ENCODE measurements around the gene AFAP1L1.
A peak's percentile ranks its signal among the peaks of the same experiment; 100 is the strongest.

AFAP1L1 gene

DNA sequence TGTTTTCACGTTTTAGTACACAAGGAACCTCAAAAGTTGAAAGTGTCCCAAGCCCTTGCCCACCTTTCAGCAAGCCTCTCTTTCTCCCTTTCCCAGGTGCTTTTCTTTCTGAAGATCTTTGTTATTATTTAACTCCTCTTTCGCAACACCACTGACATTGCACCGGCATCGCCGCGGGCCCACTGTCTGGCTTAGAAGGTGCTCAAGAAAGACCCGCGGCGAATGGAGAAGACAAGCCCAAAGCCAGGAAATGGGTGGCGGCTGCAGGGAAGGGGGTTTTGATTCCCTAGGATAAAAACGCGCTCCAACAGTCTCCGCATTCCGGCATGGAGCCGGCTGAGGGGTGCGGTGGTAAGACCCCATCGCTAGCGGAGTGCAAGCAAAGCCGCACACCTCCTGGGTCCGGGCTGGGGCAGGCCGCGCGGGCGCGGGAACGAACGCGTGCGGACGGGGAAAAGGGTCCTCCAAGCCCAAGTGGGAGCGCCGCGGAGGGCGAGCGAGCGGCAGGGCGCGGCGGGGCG is 404 bp upstream of the AFAP1L1 start (continued):
- TF ChIP-seq ZNF518A (tag by site-specific recombination; conservative IDR thresholded peaks at IDR 0.05; ENCODE audit: low read depth) (no peak), ZNF768 (tag by site-specific recombination; IDR thresholded peaks at IDR 0.05) (no peak), HOXC10 (CRISPR knock-in tag; IDR thresholded peaks at IDR 0.05) (no peak), ZNF37A (tag by site-specific recombination; IDR thresholded peaks at IDR 0.05) (no peak), ZNF23 (tag by site-specific recombination; IDR thresholded peaks at IDR 0.05; ENCODE audit: borderline replicate concordance) (no peak), ZNF670 (tag by site-specific recombination; IDR thresholded peaks at IDR 0.05; ENCODE audit: low read depth) (no peak), ZNF596 (tag by site-specific recombination; IDR thresholded peaks at IDR 0.05) (no peak), SALL2 (tag by site-specific recombination; IDR thresholded peaks at IDR 0.05; ENCODE audit: borderline replicate concordance) (no peak), ZNF830 (tag by site-specific recombination; IDR thresholded peaks at IDR 0.05; ENCODE audit: low read depth) (no peak), ZFP41 (tag by site-specific recombination; IDR thresholded peaks at IDR 0.05; ENCODE audit: borderline replicate concordance) (no peak), ZNF112 (tag by site-specific recombination; IDR thresholded peaks at IDR 0.05) (no peak), ZNF133 (tag by site-specific recombination; IDR thresholded peaks at IDR 0.05) (no peak), ZNF214 (tag by site-specific recombination; IDR thresholded peaks at IDR 0.05; ENCODE audit: borderline replicate concordance) (no peak), ZNF426 (tag by site-specific recombination; IDR thresholded peaks at IDR 0.05) (no peak), ZNF354C (tag by site-specific recombination; IDR thresholded peaks at IDR 0.05; ENCODE audit: borderline replicate concordance, low read depth) (no peak), ZNF555 (tag by site-specific recombination; conservative IDR thresholded peaks at IDR 0.05) (no peak), ZNF660 (tag by site-specific recombination; IDR thresholded peaks at IDR 0.05) (no peak), HOXD13 (CRISPR knock-in tag; IDR thresholded peaks at IDR 0.05; ENCODE audit: borderline replicate concordance) (no peak), ZNF433 (tag by site-specific recombination; IDR thresholded peaks at IDR 0.05; ENCODE audit: low read depth) (no peak), ZNF658 (tag by site-specific recombination; IDR thresholded peaks at IDR 0.05) (no peak), ZNF510 (tag by site-specific recombination; IDR thresholded peaks at IDR 0.05; ENCODE audit: insufficient replicate concordance) (no peak), ZNF394 (tag by site-specific recombination; IDR thresholded peaks at IDR 0.05; ENCODE audit: borderline replicate concordance) (no peak), ZNF837 (tag by site-specific recombination; IDR thresholded peaks at IDR 0.05) (no peak)
- TF ChIP-seq, protein P1, sequence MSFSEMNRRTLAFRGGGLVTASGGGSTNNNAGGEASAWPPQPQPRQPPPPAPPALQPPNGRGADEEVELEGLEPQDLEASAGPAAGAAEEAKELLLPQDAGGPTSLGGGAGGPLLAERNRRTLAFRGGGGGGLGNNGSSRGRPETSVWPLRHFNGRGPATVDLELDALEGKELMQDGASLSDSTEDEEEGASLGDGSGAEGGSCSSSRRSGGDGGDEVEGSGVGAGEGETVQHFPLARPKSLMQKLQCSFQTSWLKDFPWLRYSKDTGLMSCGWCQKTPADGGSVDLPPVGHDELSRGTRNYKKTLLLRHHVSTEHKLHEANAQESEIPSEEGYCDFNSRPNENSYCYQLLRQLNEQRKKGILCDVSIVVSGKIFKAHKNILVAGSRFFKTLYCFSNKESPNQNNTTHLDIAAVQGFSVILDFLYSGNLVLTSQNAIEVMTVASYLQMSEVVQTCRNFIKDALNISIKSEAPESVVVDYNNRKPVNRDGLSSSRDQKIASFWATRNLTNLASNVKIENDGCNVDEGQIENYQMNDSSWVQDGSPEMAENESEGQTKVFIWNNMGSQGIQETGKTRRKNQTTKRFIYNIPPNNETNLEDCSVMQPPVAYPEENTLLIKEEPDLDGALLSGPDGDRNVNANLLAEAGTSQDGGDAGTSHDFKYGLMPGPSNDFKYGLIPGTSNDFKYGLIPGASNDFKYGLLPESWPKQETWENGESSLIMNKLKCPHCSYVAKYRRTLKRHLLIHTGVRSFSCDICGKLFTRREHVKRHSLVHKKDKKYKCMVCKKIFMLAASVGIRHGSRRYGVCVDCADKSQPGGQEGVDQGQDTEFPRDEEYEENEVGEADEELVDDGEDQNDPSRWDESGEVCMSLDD (tag by site-specific recombination; IDR thresholded peaks at IDR 0.05): peak; percentile 20; the same call in 1 of the 2 replicates
- TF ChIP-seq, protein P2, sequence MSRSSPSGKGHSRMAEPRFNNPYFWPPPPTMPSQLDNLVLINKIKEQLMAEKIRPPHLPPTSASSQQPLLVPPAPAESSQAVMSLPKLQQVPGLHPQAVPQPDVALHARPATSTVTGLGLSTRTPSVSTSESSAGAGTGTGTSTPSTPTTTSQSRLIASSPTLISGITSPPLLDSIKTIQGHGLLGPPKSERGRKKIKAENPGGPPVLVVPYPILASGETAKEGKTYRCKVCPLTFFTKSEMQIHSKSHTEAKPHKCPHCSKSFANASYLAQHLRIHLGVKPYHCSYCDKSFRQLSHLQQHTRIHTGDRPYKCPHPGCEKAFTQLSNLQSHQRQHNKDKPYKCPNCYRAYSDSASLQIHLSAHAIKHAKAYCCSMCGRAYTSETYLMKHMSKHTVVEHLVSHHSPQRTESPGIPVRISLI (tag by site-specific recombination; IDR thresholded peaks at IDR 0.05): no peak
- TF ChIP-seq, protein P3, sequence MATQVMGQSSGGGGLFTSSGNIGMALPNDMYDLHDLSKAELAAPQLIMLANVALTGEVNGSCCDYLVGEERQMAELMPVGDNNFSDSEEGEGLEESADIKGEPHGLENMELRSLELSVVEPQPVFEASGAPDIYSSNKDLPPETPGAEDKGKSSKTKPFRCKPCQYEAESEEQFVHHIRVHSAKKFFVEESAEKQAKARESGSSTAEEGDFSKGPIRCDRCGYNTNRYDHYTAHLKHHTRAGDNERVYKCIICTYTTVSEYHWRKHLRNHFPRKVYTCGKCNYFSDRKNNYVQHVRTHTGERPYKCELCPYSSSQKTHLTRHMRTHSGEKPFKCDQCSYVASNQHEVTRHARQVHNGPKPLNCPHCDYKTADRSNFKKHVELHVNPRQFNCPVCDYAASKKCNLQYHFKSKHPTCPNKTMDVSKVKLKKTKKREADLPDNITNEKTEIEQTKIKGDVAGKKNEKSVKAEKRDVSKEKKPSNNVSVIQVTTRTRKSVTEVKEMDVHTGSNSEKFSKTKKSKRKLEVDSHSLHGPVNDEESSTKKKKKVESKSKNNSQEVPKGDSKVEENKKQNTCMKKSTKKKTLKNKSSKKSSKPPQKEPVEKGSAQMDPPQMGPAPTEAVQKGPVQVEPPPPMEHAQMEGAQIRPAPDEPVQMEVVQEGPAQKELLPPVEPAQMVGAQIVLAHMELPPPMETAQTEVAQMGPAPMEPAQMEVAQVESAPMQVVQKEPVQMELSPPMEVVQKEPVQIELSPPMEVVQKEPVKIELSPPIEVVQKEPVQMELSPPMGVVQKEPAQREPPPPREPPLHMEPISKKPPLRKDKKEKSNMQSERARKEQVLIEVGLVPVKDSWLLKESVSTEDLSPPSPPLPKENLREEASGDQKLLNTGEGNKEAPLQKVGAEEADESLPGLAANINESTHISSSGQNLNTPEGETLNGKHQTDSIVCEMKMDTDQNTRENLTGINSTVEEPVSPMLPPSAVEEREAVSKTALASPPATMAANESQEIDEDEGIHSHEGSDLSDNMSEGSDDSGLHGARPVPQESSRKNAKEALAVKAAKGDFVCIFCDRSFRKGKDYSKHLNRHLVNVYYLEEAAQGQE (tag by site-specific recombination; IDR thresholded peaks at IDR 0.05): no peak
- TF ChIP-seq, protein P4, sequence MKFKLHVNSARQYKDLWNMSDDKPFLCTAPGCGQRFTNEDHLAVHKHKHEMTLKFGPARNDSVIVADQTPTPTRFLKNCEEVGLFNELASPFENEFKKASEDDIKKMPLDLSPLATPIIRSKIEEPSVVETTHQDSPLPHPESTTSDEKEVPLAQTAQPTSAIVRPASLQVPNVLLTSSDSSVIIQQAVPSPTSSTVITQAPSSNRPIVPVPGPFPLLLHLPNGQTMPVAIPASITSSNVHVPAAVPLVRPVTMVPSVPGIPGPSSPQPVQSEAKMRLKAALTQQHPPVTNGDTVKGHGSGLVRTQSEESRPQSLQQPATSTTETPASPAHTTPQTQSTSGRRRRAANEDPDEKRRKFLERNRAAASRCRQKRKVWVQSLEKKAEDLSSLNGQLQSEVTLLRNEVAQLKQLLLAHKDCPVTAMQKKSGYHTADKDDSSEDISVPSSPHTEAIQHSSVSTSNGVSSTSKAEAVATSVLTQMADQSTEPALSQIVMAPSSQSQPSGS (tag by site-specific recombination; IDR thresholded peaks at IDR 0.05; ENCODE audit: low read depth): no peak

Measured in HEK293 (cell line).